ENCODE data around the gene PLCZ1.
"Not testable (repeated sequence)": the region's sequence is repeated elsewhere in the genome, so short reads cannot be mapped to it uniquely, and the experiment has no call there.

PLCZ1 gene

DNA sequence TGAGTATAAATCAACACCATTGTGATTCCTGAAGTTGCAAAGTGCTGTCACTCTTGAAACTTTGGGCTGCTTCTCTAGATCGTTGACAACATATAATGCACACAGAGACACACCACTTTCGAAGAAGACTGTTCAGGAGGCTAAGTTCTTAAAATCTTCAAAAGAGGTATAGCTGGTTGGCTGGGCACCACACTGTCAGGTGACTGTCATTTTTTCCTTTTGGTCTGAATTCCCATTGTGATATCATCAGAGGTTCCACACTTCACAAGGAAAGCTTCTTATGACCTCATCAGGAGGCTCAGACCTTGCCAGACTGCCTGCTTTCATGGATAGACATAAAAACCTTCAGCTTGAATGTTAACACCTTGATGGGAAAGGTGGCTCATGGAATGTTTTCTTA is at the start of gene PLCZ1, which contains the start of gene CAPZA3:
PLCZ1 (minus strand) TSS at position 194 of the 400 bp plus-strand sequence. CDS start 641 bp downstream, outside the sequence.
CAPZA3 (plus strand) TSS at position 301 of the 400 bp plus-strand sequence. CDS start 150 bp downstream, outside the sequence.
- no peak for DNase-seq (ENCODE audit: extremely low read depth, low read depth)
- H3K4me3 ChIP-seq (replicated peaks; ENCODE audit: low read depth, low read length) = no peak within 1 kb of the TSS
- TF ChIP-seq, protein P1, sequence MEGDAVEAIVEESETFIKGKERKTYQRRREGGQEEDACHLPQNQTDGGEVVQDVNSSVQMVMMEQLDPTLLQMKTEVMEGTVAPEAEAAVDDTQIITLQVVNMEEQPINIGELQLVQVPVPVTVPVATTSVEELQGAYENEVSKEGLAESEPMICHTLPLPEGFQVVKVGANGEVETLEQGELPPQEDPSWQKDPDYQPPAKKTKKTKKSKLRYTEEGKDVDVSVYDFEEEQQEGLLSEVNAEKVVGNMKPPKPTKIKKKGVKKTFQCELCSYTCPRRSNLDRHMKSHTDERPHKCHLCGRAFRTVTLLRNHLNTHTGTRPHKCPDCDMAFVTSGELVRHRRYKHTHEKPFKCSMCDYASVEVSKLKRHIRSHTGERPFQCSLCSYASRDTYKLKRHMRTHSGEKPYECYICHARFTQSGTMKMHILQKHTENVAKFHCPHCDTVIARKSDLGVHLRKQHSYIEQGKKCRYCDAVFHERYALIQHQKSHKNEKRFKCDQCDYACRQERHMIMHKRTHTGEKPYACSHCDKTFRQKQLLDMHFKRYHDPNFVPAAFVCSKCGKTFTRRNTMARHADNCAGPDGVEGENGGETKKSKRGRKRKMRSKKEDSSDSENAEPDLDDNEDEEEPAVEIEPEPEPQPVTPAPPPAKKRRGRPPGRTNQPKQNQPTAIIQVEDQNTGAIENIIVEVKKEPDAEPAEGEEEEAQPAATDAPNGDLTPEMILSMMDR (IDR thresholded peaks at IDR 0.05; ENCODE audit: low read depth, low read length, missing control alignments) = no peak

GRCh38 chr12:18785465-18785864 is 47.7 kb upstream of the PLCZ1 start:
- DNase-seq (ENCODE audit: extremely low read depth, low read depth); H3K4me3 ChIP-seq (replicated peaks; ENCODE audit: low read depth, low read length): not testable (repeated sequence)

- no peak for DNase-seq (ENCODE audit: extremely low read depth, low read depth)
Measured at GRCh38 chr12:18782827-18783226, 45.0 kb upstream of the PLCZ1 start.

DNA sequence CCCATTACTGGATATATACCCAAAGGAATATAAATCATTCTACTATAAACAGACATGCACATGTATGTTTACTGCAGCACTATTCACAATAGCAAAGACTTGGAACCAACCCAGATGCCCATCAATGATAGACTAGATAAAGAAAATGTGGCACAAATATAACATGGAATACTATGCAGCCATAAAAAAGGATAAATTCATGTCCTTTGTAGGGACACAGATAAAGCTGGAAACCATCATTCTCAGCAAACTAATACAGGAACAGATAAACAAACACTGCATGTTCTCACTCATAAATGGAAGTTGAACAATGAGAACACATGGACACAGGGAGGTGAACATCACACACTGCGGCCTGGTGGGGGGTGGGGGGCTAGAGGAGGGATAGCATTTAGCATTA is 28.7 kb upstream of the PLCZ1 start:
- not testable (repeated sequence) for DNase-seq (ENCODE audit: extremely low read depth, low read depth); H3K4me3 ChIP-seq (replicated peaks; ENCODE audit: low read depth, low read length)

More at GRCh38 chr12:18782827-18783226, 45.0 kb upstream of the PLCZ1 start:
- TF ChIP-seq, protein P1 (IDR thresholded peaks at IDR 0.05; ENCODE audit: low read depth, low read length, missing control alignments) = no peak
- H3K4me3 ChIP-seq (replicated peaks; ENCODE audit: low read depth, low read length) = no peak overlapping the region

- TF ChIP-seq, protein P1 (IDR thresholded peaks at IDR 0.05; ENCODE audit: low read depth, low read length, missing control alignments) = no peak
- no peak overlapping the region for H3K4me3 ChIP-seq (replicated peaks; ENCODE audit: low read depth, low read length)
- no peak for DNase-seq (ENCODE audit: extremely low read depth, low read depth)
Measured at GRCh38 chr12:18755341-18755740, 17.5 kb upstream of the PLCZ1 start.

DNA sequence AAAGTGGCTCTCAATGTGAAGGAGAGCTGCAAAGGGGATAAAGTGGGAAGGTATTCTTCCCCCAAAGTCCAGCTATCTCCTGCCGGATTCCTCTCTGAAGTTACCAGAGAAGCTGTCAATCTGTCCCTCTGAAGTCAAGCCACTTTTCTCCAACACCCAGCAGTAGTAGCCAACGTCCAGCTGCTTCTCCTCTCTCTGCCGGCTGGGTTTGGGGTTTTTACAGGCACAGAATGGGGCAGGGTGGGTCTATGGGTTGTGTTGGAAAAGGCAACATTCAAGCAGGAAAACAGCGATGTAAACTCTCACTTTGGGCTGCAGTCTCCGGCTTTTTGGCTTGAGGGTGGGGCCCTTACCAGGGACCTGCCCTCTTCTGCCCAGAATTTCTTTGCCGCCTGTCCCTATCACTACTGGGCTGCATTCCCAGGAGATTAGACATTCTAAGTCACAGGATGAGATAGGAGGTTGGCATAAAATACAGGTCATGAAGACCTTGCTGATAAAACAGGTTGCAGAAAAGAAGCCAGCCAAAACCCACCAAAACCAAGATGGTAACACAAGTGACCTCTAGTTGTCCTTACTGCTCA is 16.4 kb upstream of the PLCZ1 start:
- TF ChIP-seq, protein P1 (IDR thresholded peaks at IDR 0.05; ENCODE audit: low read depth, low read length, missing control alignments) = no peak
- no peak overlapping the region for H3K4me3 ChIP-seq (replicated peaks; ENCODE audit: low read depth, low read length)
- no peak for DNase-seq (ENCODE audit: extremely low read depth, low read depth)

- no peak for DNase-seq (ENCODE audit: extremely low read depth, low read depth)
- TF ChIP-seq, protein P1 (IDR thresholded peaks at IDR 0.05; ENCODE audit: low read depth, low read length, missing control alignments) = no peak
- no peak overlapping the region for H3K4me3 ChIP-seq (replicated peaks; ENCODE audit: low read depth, low read length)
Measured at GRCh38 chr12:18753481-18754123, 15.8 kb upstream of the PLCZ1 start.

DNA sequence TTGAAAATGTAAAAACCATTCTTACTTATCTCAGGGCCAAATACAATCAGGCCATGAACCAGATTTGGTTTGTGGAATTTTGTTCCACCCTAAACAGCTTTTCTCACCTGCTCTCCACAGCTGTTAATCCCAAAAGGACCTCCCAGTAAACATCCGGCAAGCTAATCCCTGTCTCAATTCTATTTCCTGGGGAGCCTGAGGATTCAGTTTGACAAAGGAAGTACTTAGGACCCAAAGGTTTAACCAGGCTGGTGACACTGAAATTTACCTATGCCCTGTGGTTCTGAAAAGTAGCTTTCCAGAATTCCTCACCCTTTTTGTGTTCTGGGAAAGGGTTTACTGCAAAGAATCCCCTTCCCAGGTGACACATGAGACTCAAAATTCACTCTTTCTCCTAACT is 15.1 kb upstream of the PLCZ1 start:
- DNase-seq (ENCODE audit: extremely low read depth, low read depth) = no peak
- no peak overlapping the region for H3K4me3 ChIP-seq (replicated peaks; ENCODE audit: low read depth, low read length)
- TF ChIP-seq, protein P1 (IDR thresholded peaks at IDR 0.05; ENCODE audit: low read depth, low read length, missing control alignments) = no peak

Measured in HFF-Myc (cell line).